PC-9 (cell line): ENCODE data around the gene KCNJ10. TPM values are rescaled to one million over a fixed set of nuclear protein-coding genes. Genes with fewer than 3 reads are reported as not detected.

Source experiments
- BruUV-seq: library from RNA; stranded (reverse); fragments of 400-500 nt; replicated peaks from 2 replicates; lab custom pipeline; 2021; lab: Mats Ljungman, UMichigan
- CTCF ChIA-PET: fragments of 300-600 bp; sonication (Branson Sonifier 250); formaldehyde crosslinking; loops from one replicate; lab custom pipeline; 2022; ENCODE audit warnings: antibody characterized with exemption; lab: Charles Lee
- POLR2A ChIA-PET: fragments of 300-600 bp; sonication (Branson Sonifier 250); formaldehyde crosslinking; loops from one replicate; lab custom pipeline; 2022; ENCODE audit warnings: antibody characterized with exemption; ENCODE audit not compliant: unreplicated experiment; lab: Charles Lee
- DNase-seq, 2 experiments: peaks; one replicate each; pipeline versions ENCODE4 v3.0.0 to v3.0.0-alpha.2; 2015 to 2022; ENCODE audit warnings: mixed read lengths in 1 of 2
- H2AFZ ChIP-seq: fragments of 200-600 bp; sonication (generic); 2 replicates; pipeline ENCODE4 v1.8.1; 2017; ENCODE audit warnings: antibody characterized with exemption
- H3F3A ChIP-seq: fragments of 200-600 bp; sonication (generic); 2 replicates; pipeline ENCODE4 v1.8.1; 2017; ENCODE audit warnings: antibody characterized with exemption, mild to moderate bottlenecking, low read depth; ENCODE audit not compliant: insufficient read depth
- H3K27ac ChIP-seq: fragments of 200-600 bp; sonication (generic); 2 replicates; pipeline ENCODE4 v1.6.1; 2016; ENCODE audit warnings: mixed run types
- H3K27me3 ChIP-seq: fragments of 200-600 bp; sonication (generic); 2 replicates; pipeline ENCODE4 v1.6.1; 2016; ENCODE audit warnings: low read depth, mixed run types; ENCODE audit not compliant: insufficient read depth
- H3K36me3 ChIP-seq: fragments of 200-600 bp; sonication (generic); 2 replicates; pipeline ENCODE4 v1.6.1; 2016; ENCODE audit warnings: low read depth, mixed run types
- H3K4me1 ChIP-seq: fragments of 200-600 bp; sonication (generic); replicated peaks from 2 replicates; pipeline ENCODE4 v1.6.1; 2016; ENCODE audit warnings: mixed run types; ENCODE audit not compliant: insufficient read depth
- H3K4me2 ChIP-seq: fragments of 200-600 bp; sonication (generic); 2 replicates; pipeline ENCODE4 v1.6.1; 2017; ENCODE audit warnings: mixed run types
- H3K4me3 ChIP-seq: fragments of 200-600 bp; sonication (generic); 2 replicates; pipeline ENCODE4 v1.6.1; 2016; ENCODE audit warnings: mixed run types
- H3K79me2 ChIP-seq: fragments of 200-600 bp; sonication (generic); 2 replicates; pipeline ENCODE4 v1.6.1; 2017; ENCODE audit warnings: low read depth, mixed run types
- H3K9me2 ChIP-seq: fragments of 200-600 bp; sonication (generic); 2 replicates; pipeline ENCODE4 v1.8.1; 2017; ENCODE audit warnings: mild to moderate bottlenecking; ENCODE audit not compliant: insufficient read depth
- H3K9me3 ChIP-seq: fragments of 200-600 bp; sonication (generic); 2 replicates; pipeline ENCODE4 v1.8.1; 2016; ENCODE audit warnings: low read depth; ENCODE audit not compliant: insufficient read depth
- H4K20me1 ChIP-seq: fragments of 200-600 bp; sonication (generic); 2 replicates; pipeline ENCODE4 v1.8.1; 2017; ENCODE audit not compliant: insufficient read depth
- CTCF ChIP-seq: fragments of 200-600 bp; sonication (generic); conservative IDR thresholded peaks from 2 replicates; pipeline ENCODE4 v1.6.1; 2017; ENCODE audit warnings: mixed run types, antibody characterized with exemption, mild to moderate bottlenecking, moderate library complexity
- EZH2 ChIP-seq: fragments of 200-600 bp; sonication (generic); IDR thresholded peaks from 2 replicates; pipeline ENCODE4 v1.8.0; 2017; ENCODE audit warnings: antibody characterized with exemption, low read depth
- intact Hi-C: fragments of 100-400 bp; cut with micrococcal nuclease; formaldehyde crosslinking; loops from one replicate; pipeline ENCODE4 v1.10.0; 2022; ENCODE audit not compliant: unreplicated experiment
- total RNA-seq: library from RNA; stranded (reverse); gene quantifications from 2 replicates; pipeline ENCODE4 v1.2.3, GENCODE V29; 2021

Gene KCNJ10
- total RNA-seq, 1 experiment from 2014 or later, result not detected

- Histone ChIP-seq H2AFZ (no peak overlapping the region), H3K27me3 (no peaks in the 10 kb centered on the region), H3K27ac (no peak overlapping the region), H3K36me3 (no peaks in the 10 kb centered on the region), H3K79me2 (no peaks in the 10 kb centered on the region), H3K9me3 (no peaks in the 10 kb centered on the region), H3K4me2 (no peak overlapping the region), H4K20me1 (no peaks in the 10 kb centered on the region), H3K4me3 (no peak overlapping the region), H3K9me2 (no peaks in the 10 kb centered on the region), H3F3A (no peaks in the 10 kb centered on the region; the same call in 1 of the 2 replicates), H3K4me1 (no peaks in the 10 kb centered on the region)
- DNase-seq, result no peak
- intact Hi-C loops, result no loop called here
- BruUV-seq, result no TSS peak
- TF ChIP-seq CTCF (no peak), EZH2 (no peak)
- ChIA-PET POLR2A (interaction anchor here (0.6 kb wide), 1 partner anchor 228 kb away, joined by 3 read pairs; no protein-coding TSS in a partner anchor), CTCF (no interaction called here)
These were observed 45.6 kb downstream of the KCNJ10 start for GRCh38 chr1:160024195-160024905.

GRCh38 chr1:160022330-160023310 is 47.3 kb downstream of the KCNJ10 start:
- H3F3A ChIP-seq, result no peaks in the 10 kb centered on the region; the same call in 1 of the 2 replicates
- H3K27ac ChIP-seq, result no peak overlapping the region
- no peaks in the 10 kb centered on the region for H3K36me3 ChIP-seq
- ChIA-PET POLR2A (no interaction called here), CTCF (interaction anchor here (0.6 kb wide), 1 partner anchor 266 kb away, joined by 4 read pairs; no protein-coding TSS in a partner anchor)
- H2AFZ ChIP-seq, result no peak overlapping the region
- DNase-seq, result peak in 1 of 2 experiments; percentile 68
- H3K4me3 ChIP-seq, result no peak overlapping the region
- no TSS peak for BruUV-seq
- H4K20me1 ChIP-seq, result no peaks in the 10 kb centered on the region
- no peaks in the 10 kb centered on the region for H3K27me3 ChIP-seq
- no peak overlapping the region for H3K4me2 ChIP-seq
- intact Hi-C loops, result no loop called here
- no peaks in the 10 kb centered on the region for H3K9me2 ChIP-seq
- no peaks in the 10 kb centered on the region for H3K4me1 ChIP-seq
- H3K79me2 ChIP-seq, result no peaks in the 10 kb centered on the region
- H3K9me3 ChIP-seq, result no peaks in the 10 kb centered on the region
- TF ChIP-seq CTCF, result no peak
- no peak for TF ChIP-seq EZH2

- Histone ChIP-seq H4K20me1 (no peaks in the 10 kb centered on the region), H3K4me2 (no peak overlapping the region), H3K27ac (no peak overlapping the region), H3K79me2 (no peaks in the 10 kb centered on the region), H3F3A (no peaks in the 10 kb centered on the region; the same call in 1 of the 2 replicates), H3K27me3 (no peaks in the 10 kb centered on the region), H3K36me3 (no peaks in the 10 kb centered on the region), H3K9me3 (no peaks in the 10 kb centered on the region), H2AFZ (no peak overlapping the region), H3K4me3 (no peak overlapping the region), H3K9me2 (no peaks in the 10 kb centered on the region), H3K4me1 (no peaks in the 10 kb centered on the region)
- BruUV-seq, result no TSS peak
- TF ChIP-seq EZH2, result no peak
- no peak for TF ChIP-seq CTCF
- intact Hi-C loops, result no loop called here
- DNase-seq, result no peak
- POLR2A ChIA-PET, result no interaction called here
- CTCF ChIA-PET, result interaction anchor here (0.6 kb wide), 1 partner anchor 267 kb away, joined by 4 read pairs; no protein-coding TSS in a partner anchor
These were observed 48.4 kb downstream of the KCNJ10 start for GRCh38 chr1:160021376-160022074.
